ENCODE data around the gene INTS1. TPM values are rescaled to one million over a fixed set of nuclear protein-coding genes. Genes with fewer than 3 reads are reported as not detected.

Gene INTS1
- total RNA-seq, 2 experiments from 2014 or later: 86.4 to 92.5 TPM

- DNase-seq: no peak
- no peaks in the 10 kb centered on the region for H3K4me1 Mint-ChIP-seq (ENCODE audit: low read depth)
- no peaks in the 10 kb centered on the region for H3K9me3 Mint-ChIP-seq
- H3K36me3 Mint-ChIP-seq: no peaks in the 10 kb centered on the region
- POLR2A ChIA-PET: no interaction called here
- H3K27ac Mint-ChIP-seq: no peak overlapping the region
- no peak overlapping the region for H3K4me3 Mint-ChIP-seq
- intact Hi-C loops (cut with micrococcal nuclease): no loop called here
- no peaks in the 10 kb centered on the region for H3K27me3 Mint-ChIP-seq
- CTCF ChIA-PET: interaction anchor here (1.0 to 1.1 kb wide), 2 partner anchors 33 to 255 kb away, joined by 3 read pairs; no protein-coding TSS in a partner anchor
Observed at GRCh38 chr7:1440620-1441019, 63.6 kb downstream of the INTS1 start.

GRCh38 chr7:1439373-1440363, 64.5 kb downstream of the INTS1 start:
- Mint-ChIP-seq H3K27me3 (no peaks in the 10 kb centered on the region), H3K36me3 (no peaks in the 10 kb centered on the region), H3K4me3 (no peak overlapping the region), H3K4me1 (ENCODE audit: low read depth) (no peaks in the 10 kb centered on the region), H3K9me3 (no peaks in the 10 kb centered on the region), H3K27ac (no peak overlapping the region)
- ChIA-PET POLR2A (no interaction called here), CTCF (interaction anchor here (1.0 kb wide), 1 partner anchor 254 kb away, joined by 3 read pairs; no protein-coding TSS in a partner anchor)
- intact Hi-C loops (cut with micrococcal nuclease): no loop called here
- no peak for DNase-seq

DNA sequence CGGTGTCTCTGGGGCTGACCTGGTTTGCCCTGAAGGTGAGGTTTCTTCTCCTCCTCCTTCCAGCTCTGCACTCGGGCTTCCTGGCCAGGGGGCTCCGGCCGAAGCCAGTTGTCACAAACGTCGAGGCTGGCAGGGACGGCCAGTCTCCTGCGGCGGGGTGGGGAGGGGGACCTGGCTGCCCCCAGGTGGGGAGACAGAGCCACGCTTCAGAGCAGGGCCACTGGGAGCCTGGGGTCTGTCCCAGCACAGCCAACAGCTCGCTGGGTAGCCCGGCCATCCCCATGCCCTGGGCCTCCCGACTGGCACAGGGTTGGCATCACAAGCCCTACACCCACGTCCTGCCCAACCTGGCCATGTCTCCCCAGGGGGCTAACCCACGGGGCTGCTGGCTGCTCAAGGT, 65.4 kb downstream of the INTS1 start:
- Mint-ChIP-seq H3K36me3 (no peaks in the 10 kb centered on the region), H3K27ac (no peak overlapping the region), H3K27me3 (no peaks in the 10 kb centered on the region), H3K4me1 (ENCODE audit: low read depth) (no peaks in the 10 kb centered on the region), H3K9me3 (no peaks in the 10 kb centered on the region), H3K4me3 (no peak overlapping the region)
- DNase-seq: no peak
- POLR2A ChIA-PET: no interaction called here
- CTCF ChIA-PET: interaction anchor here (1.4 kb wide), 1 partner anchor 35 kb away, joined by 4 read pairs; no protein-coding TSS in a partner anchor
- intact Hi-C loops (cut with micrococcal nuclease): no loop called here

DNA sequence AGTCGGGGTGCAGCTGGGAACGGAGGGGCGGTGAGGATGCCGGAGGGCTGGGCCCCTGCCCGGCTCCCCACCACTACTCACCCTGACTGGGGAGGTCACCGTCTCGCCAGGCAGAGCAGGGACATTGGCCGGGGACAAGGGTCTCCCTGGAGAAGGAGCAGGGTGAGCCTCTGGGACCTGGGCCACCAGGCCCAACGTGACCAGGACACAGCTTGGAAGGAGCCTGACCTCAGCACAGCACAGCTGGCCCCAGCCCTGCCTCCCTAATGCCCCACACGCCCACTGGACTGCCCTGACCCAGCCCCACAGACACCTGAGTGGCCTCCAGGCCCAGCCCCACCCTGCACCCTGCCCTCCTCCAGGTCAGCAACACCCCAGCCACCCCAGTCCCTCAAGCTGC, 66.0 kb downstream of the INTS1 start:
- DNase-seq: no peak
- ChIA-PET CTCF (interaction anchor here (1.4 kb wide), 1 partner anchor 36 kb away, joined by 4 read pairs; no protein-coding TSS in a partner anchor), POLR2A (no interaction called here)
- Mint-ChIP-seq H3K27me3 (no peaks in the 10 kb centered on the region), H3K4me3 (no peak overlapping the region), H3K4me1 (ENCODE audit: low read depth) (no peaks in the 10 kb centered on the region), H3K27ac (no peak overlapping the region), H3K9me3 (no peaks in the 10 kb centered on the region), H3K36me3 (no peaks in the 10 kb centered on the region)
- intact Hi-C loops (cut with micrococcal nuclease): no loop called here

DNA sequence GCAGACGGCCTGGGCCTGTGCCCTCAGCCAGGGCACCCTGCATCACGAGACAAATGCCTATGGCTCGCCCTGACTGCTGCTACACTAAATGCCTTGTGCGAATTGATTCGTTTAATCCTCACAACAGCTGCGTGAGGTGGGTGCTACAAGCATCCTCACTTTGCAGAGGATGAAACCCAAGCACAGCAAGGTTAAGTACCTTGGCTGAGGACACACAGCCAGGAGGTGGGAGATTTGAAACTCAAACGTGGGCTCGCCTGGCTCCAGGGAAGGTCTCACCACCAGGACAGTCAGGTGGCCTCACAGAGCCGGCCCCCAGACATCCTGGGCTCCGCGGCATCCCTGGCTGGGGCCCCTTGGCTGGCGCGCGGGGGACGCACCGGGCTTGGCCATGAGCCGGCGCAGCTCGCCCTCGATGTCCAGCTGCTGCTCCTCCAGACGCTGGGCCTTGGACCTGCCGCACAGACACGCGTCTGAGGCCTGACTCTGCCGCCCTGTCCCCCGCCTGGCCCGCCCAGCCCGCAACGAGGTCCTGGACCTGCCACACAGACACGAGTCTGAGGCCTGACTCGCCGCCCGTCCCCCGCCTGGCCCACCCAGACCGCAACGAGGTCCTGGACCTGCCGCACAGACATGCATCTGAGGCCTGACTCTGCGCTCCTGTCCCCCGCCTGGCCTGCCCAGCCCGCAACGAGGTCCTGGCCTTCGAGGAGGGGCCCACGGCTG, 66.9 kb downstream of the INTS1 start:
- Mint-ChIP-seq H3K9me3 (no peaks in the 10 kb centered on the region), H3K27ac (no peak overlapping the region), H3K36me3 (no peaks in the 10 kb centered on the region), H3K4me1 (ENCODE audit: low read depth) (peaks cover 3% of the 10 kb centered on the region), H3K27me3 (peaks cover 2% of the 10 kb centered on the region), H3K4me3 (no peak overlapping the region)
- intact Hi-C loops (cut with micrococcal nuclease): no loop called here
- ChIA-PET CTCF (interaction anchor here (1.4 kb wide), 1 partner anchor 37 kb away, joined by 4 read pairs; no protein-coding TSS in a partner anchor), POLR2A (no interaction called here)
- DNase-seq: no peak

DNA sequence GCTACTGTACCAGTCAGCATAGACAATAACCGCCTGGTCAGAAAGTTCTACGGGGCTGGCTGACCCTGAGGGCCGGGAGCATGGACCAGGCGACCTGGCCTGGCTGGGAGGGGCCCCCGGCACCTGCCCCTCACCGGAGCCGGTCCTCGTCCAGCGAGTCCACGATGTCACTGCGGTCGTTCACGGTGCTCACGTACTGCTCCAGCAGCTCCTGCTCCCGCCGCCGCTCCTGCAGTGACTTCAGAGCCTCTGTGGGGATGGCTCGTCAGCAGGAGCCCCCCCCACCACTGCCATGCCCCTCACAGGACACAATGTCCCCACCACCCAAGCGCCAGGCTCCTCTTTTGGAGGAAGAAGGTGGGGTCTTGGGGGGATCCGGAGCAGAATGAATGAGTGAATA, 67.6 kb downstream of the INTS1 start:
- H3K27me3 Mint-ChIP-seq: peaks cover 2% of the 10 kb centered on the region
- POLR2A ChIA-PET: no interaction called here
- intact Hi-C loops (cut with micrococcal nuclease): no loop called here

GRCh38 chr7:1434891-1435670, 69.1 kb downstream of the INTS1 start:
- ChIA-PET POLR2A (no interaction called here), CTCF (interaction anchor here (1.9 to 4.8 kb wide), 2 partner anchors 39 to 209 kb away, joined by 6 to 23 read pairs; no protein-coding TSS in a partner anchor)
- Mint-ChIP-seq H3K27ac (no peak overlapping the region), H3K36me3 (no peaks in the 10 kb centered on the region), H3K27me3 (peaks cover 2% of the 10 kb centered on the region), H3K4me3 (no peak overlapping the region), H3K4me1 (ENCODE audit: low read depth) (peaks cover 3% of the 10 kb centered on the region), H3K9me3 (no peaks in the 10 kb centered on the region)
- DNase-seq: no peak
- intact Hi-C loops (cut with micrococcal nuclease): no loop called here

More for the DNA sequence above, 67.6 kb downstream of the INTS1 start:
- CTCF ChIA-PET: no interaction called here
- H3K36me3 Mint-ChIP-seq: no peaks in the 10 kb centered on the region
- H3K4me1 Mint-ChIP-seq (ENCODE audit: low read depth): peaks cover 3% of the 10 kb centered on the region
- H3K9me3 Mint-ChIP-seq: no peaks in the 10 kb centered on the region
- no peak for DNase-seq
- H3K27ac Mint-ChIP-seq: no peak overlapping the region
- H3K4me3 Mint-ChIP-seq: no peak overlapping the region

- ChIA-PET POLR2A (no interaction called here), CTCF (interaction anchor here (1.0 to 4.8 kb wide), 5 partner anchors 21 to 213 kb away, joined by 3 to 23 read pairs (median 6); no protein-coding TSS in a partner anchor)
- no peaks in the 10 kb centered on the region for H3K36me3 Mint-ChIP-seq
- peaks cover 3% of the 10 kb centered on the region for H3K4me1 Mint-ChIP-seq (ENCODE audit: low read depth)
- H3K27me3 Mint-ChIP-seq: peaks cover 2% of the 10 kb centered on the region
- no peak overlapping the region for H3K4me3 Mint-ChIP-seq
- H3K9me3 Mint-ChIP-seq: no peaks in the 10 kb centered on the region
- intact Hi-C loops (cut with micrococcal nuclease): no loop called here
- H3K27ac Mint-ChIP-seq: no peak overlapping the region
- no peak for DNase-seq
Observed at GRCh38 chr7:1434165-1434718, 69.9 kb downstream of the INTS1 start.

DNA sequence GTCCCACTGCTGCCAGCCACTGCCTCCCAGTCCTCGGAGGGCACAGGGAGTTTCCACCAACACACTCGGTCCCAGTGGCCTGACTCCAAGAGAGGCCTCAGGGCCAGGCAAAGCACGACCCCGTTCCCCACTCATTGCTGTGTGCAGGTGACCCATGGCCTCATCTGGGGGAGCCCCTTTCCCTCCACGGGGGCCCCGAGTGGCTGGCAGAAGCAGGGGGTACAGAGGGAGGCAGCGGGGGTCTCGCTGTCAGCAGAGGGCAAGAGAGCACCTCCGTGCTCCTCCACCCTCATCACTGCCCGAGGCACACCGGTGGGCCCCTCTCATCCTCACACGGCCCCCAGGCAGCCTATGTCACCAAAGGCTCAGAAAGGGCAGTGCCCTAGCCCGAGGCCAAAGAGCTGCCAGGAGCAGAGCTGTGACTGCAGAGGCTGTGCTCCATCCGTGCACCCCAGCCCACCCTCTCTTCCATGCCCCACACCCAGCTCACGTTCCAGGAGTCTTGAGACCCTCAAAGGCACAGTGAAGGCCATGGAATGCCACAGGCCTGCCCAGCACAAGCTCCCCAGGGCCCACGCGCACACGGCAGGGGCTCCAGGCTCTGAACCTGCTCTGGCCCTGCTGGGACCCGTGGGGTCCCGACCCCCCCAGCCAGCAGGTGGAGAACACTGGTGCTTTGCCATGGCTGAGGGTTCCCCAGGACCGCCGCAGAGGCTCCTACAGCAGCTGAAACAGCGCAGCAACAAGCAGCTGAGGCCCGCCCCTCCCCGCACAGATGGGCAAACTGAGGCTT, 70.9 kb downstream of the INTS1 start:
- Mint-ChIP-seq H3K9me3 (no peaks in the 10 kb centered on the region), H3K27me3 (peaks cover 2% of the 10 kb centered on the region), H3K4me3 (no peak overlapping the region), H3K4me1 (ENCODE audit: low read depth) (peaks cover 3% of the 10 kb centered on the region), H3K36me3 (no peaks in the 10 kb centered on the region), H3K27ac (no peak overlapping the region)
- intact Hi-C loops (cut with micrococcal nuclease): loop anchor here (2.0 kb wide), 1 partner anchor 17 kb away; no protein-coding TSS in a partner anchor
- POLR2A ChIA-PET: no interaction called here
- CTCF ChIA-PET: interaction anchor here (0.6 to 4.8 kb wide), 15 partner anchors 9 to 256 kb away, joined by 3 to 23 read pairs (median 4); no protein-coding TSS in a partner anchor
- DNase-seq: no peak

DNA sequence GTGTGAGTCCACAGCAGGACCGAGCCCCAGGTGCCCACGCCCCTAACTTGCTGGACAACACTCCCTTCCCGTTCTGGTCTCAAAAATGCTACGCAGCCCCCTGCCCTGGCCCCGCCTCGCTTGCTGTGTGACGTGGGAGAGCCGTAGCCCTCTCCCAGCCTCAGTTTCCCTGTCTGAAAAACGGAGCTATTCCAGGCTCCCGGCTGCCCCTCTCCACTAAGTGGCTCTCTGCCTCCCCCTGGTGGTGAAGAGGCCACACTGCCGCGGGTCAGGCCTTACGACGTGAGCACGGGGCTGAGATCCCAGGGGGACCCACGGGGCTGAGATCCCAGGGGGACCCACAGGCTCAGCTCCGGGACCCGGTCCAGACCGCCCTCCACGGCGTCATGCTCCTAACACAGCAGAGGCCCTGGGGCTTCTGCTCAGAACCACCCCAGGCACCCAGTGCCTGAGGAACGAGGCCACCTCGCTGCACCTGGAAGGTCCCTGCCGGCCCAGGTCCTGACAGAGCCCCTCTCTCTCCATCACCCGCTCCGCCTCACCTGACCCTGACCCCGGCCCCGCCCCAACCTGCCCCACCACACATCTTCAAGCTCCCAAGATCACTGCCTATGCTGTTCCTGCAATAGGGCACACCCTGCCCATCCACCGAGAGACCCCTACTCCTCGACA, 71.6 kb downstream of the INTS1 start:
- DNase-seq: peak; percentile 84
- H3K4me3 Mint-ChIP-seq: no peak overlapping the region
- no peaks in the 10 kb centered on the region for H3K9me3 Mint-ChIP-seq
- peaks cover 3% of the 10 kb centered on the region for H3K4me1 Mint-ChIP-seq (ENCODE audit: low read depth)
- peaks cover 2% of the 10 kb centered on the region for H3K27me3 Mint-ChIP-seq
- intact Hi-C loops (cut with micrococcal nuclease): loop anchor here (1.0 to 2.0 kb wide), 2 partner anchors 16 to 207 kb away; no protein-coding TSS in a partner anchor
- ChIA-PET POLR2A (interaction anchor here (0.6 kb wide), 1 partner anchor 94 kb away, joined by 4 read pairs; no protein-coding TSS in a partner anchor), CTCF (interaction anchor here (0.6 to 4.8 kb wide), 26 partner anchors 9 to 256 kb away, joined by 3 to 23 read pairs (median 4); no protein-coding TSS in a partner anchor)
- H3K27ac Mint-ChIP-seq: no peak overlapping the region
- H3K36me3 Mint-ChIP-seq: no peaks in the 10 kb centered on the region

All from activated CD4-positive, alpha-beta memory T cell treated with anti-CD3 and anti-CD28 coated beads for 36 hours (primary cell).